ENCODE data around the gene VOPP1. TPM values are rescaled to one million over a fixed set of nuclear protein-coding genes. Genes with fewer than 3 reads are reported as not detected.

VOPP1 gene
- total RNA-seq, 1 donor from 2014 or later: 53.7 TPM

- no peak overlapping the region for H3K4me3 ChIP-seq
- TF ChIP-seq CTCF (IDR thresholded peaks at IDR 0.05): no peak
- intact Hi-C loops (cut with DNase I): no loop called here
- H3K27ac ChIP-seq: no peak overlapping the region
- no peaks in the 10 kb centered on the region for H3K9me3 ChIP-seq
- no peaks in the 10 kb centered on the region for H3K27me3 ChIP-seq
- DNase-seq: peak; percentile 8
- no peaks in the 10 kb centered on the region for H3K36me3 ChIP-seq
- no peaks in the 10 kb centered on the region for H3K4me1 ChIP-seq
- no peak for ATAC-seq
Observed at GRCh38 chr7:55463686-55464262, 108.5 kb downstream of the VOPP1 start.

DNA sequence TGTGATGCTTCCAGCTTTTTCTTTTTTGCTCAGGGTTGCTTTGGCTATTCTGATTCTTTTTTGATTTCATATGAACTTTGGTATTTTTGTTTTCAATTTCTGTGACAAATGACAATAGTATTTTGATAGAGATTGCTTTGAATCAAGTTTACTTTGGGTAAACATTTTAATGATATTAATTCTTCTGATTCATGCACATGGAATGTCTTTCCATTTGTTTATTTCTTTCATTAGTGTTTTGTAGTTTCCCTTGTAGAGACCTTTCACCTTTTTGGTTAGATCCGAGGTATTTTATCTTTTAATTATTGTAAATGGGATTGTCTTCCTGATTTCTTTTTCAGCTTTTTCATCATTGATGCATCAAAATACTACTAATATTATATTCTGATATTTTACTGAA is 114.0 kb downstream of the VOPP1 start:
- ATAC-seq (no peak), DNase-seq (no peak)
- H3K4me1 ChIP-seq: no peaks in the 10 kb centered on the region
- TF ChIP-seq CTCF (IDR thresholded peaks at IDR 0.05): no peak
- H3K36me3 ChIP-seq: no peaks in the 10 kb centered on the region
- no peaks in the 10 kb centered on the region for H3K9me3 ChIP-seq
- H3K27me3 ChIP-seq: no peaks in the 10 kb centered on the region
- intact Hi-C loops (cut with DNase I): no loop called here
- no peak overlapping the region for H3K4me3 ChIP-seq
- H3K27ac ChIP-seq: no peak overlapping the region

GRCh38 chr7:55457801-55458200 is 114.5 kb downstream of the VOPP1 start:
- no peak overlapping the region for H3K27ac ChIP-seq
- ATAC-seq (no peak), DNase-seq (no peak)
- intact Hi-C loops (cut with DNase I): no loop called here
- H3K4me3 ChIP-seq: no peak overlapping the region
- H3K9me3 ChIP-seq: no peaks in the 10 kb centered on the region
- no peaks in the 10 kb centered on the region for H3K27me3 ChIP-seq
- H3K36me3 ChIP-seq: no peaks in the 10 kb centered on the region
- TF ChIP-seq CTCF (IDR thresholded peaks at IDR 0.05): no peak
- H3K4me1 ChIP-seq: no peaks in the 10 kb centered on the region

DNA sequence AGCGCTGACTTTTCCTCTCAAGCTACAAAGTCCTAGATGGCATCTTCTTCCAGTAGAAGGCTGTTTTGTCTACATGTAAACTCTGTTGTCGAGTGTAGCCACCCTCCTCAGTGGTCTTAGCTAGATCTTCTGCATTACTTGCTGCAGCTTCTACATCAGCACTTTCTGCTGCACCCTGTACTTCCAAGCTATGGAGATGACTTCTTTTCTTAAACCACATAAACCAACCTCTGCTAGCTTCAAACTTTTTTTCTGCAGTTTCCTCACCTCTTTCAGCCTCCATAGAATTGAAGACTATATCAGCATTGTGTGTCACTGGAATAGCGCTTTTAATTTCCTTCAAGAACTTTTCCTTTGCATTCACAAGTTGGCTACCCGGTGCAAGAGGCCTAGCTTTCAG is 119.3 kb downstream of the VOPP1 start:
- no peak for TF ChIP-seq CTCF (IDR thresholded peaks at IDR 0.05)

GRCh38 chr7:55449992-55450535 is 122.2 kb downstream of the VOPP1 start:
- no peaks in the 10 kb centered on the region for H3K9me3 ChIP-seq
- no peaks in the 10 kb centered on the region for H3K27me3 ChIP-seq
- ATAC-seq (no peak), DNase-seq (no peak)
- intact Hi-C loops (cut with DNase I): no loop called here
- no peaks in the 10 kb centered on the region for H3K4me1 ChIP-seq
- H3K4me3 ChIP-seq: no peak overlapping the region
- TF ChIP-seq CTCF (IDR thresholded peaks at IDR 0.05): no peak
- H3K27ac ChIP-seq: no peak overlapping the region
- H3K36me3 ChIP-seq: no peaks in the 10 kb centered on the region

More for the DNA sequence above, 119.3 kb downstream of the VOPP1 start:
- no peaks in the 10 kb centered on the region for H3K4me1 ChIP-seq
- H3K4me3 ChIP-seq: no peak overlapping the region
- intact Hi-C loops (cut with DNase I): no loop called here
- H3K27me3 ChIP-seq: no peaks in the 10 kb centered on the region
- no peaks in the 10 kb centered on the region for H3K36me3 ChIP-seq
- DNase-seq (no peak), ATAC-seq (no peak)
- no peaks in the 10 kb centered on the region for H3K9me3 ChIP-seq
- H3K27ac ChIP-seq: no peak overlapping the region
